Esophagus squamous epithelium (tissue), 5 donors: ENCODE results near the gene HOXB9. TPM values are rescaled to one million over a fixed set of nuclear protein-coding genes. Genes with fewer than 3 reads are reported as not detected.

Experiments used
- DNase-seq: peaks from one replicate; lab custom pipeline; 2025; lab: John Stamatoyannopoulos, UW
- H3K27ac ChIP-seq, 4 donors: fragments of 200-600 bp; sonication (generic); one replicate each; pipeline ENCODE4 v1.5.1; 2016 to 2019; ENCODE audit warnings: mild to moderate bottlenecking in 1 of 4
- H3K27me3 ChIP-seq, 4 donors: fragments of 200-600 bp; sonication (generic); 1 replicate in 3 of 4; 2 replicates in 1 of 4; pipeline versions ENCODE4 v1.5.1 to v1.6.0; 2017 to 2021; ENCODE audit warnings: antibody characterized with exemption in 1 of 4
- H3K36me3 ChIP-seq, 3 donors: fragments of 200-600 bp; sonication (generic); one replicate each; pipeline ENCODE4 v1.5.1; 2016 to 2019
- H3K4me1 ChIP-seq, 3 donors: fragments of 200-600 bp; sonication (generic); one replicate each; pipeline ENCODE4 v1.5.1; 2017 to 2019
- H3K4me3 ChIP-seq, 4 donors: fragments of 200-600 bp; sonication (generic); 1 replicate in 3 of 4; 2 replicates in 1 of 4; pipeline ENCODE4 v1.5.1; 2016 to 2019; ENCODE audit warnings: mild to moderate bottlenecking in 2 of 4, moderate library complexity in 1 of 4
- H3K9me3 ChIP-seq, 3 donors: fragments of 200-600 bp; sonication (generic); one replicate each; pipeline ENCODE4 v1.5.1; 2016 to 2019
- CTCF ChIP-seq, 6 experiments: fragments of 450-650 bp in 4 of 6; fragments of 200-600 bp in 2 of 6; sonication (generic) in 2 of 6; IDR thresholded peaks; one replicate each; pipeline ENCODE4 v1.5.1; 2016 to 2019; ENCODE audit warnings: antibody characterized with exemption in 6 of 6, mild to moderate bottlenecking in 4 of 6, moderate library complexity in 4 of 6
- POLR2A ChIP-seq, 4 donors: fragments of 450-650 bp; IDR thresholded peaks; one replicate each; pipeline ENCODE4 v1.6.1; 2017; ENCODE audit warnings: antibody characterized with exemption in 4 of 4, mild to moderate bottlenecking in 4 of 4, moderate library complexity in 3 of 4
- WGBS, 2 donors: methylation state at CpG; one replicate each; pipeline ENCODE4 v1.1.5; 2018; 5-methylcytosine and 5-hydroxymethylcytosine counted together
- intact Hi-C: fragments of 100-400 bp; cut with DNase I; formaldehyde crosslinking; loops from one replicate; pipeline ENCODE4 v1.15.0; 2022
- total RNA-seq, 4 donors: library from RNA; depleted of rRNA; stranded (reverse); fragments of >200 nt; gene quantifications; one replicate each; pipeline ENCODE4 v1.1.0, GENCODE V29; 2016
- donor health status: DM: yes; HTN: yes; CAD: no.

Gene HOXB9
- total RNA-seq, 4 donors from 2014 or later: not detected

DNA sequence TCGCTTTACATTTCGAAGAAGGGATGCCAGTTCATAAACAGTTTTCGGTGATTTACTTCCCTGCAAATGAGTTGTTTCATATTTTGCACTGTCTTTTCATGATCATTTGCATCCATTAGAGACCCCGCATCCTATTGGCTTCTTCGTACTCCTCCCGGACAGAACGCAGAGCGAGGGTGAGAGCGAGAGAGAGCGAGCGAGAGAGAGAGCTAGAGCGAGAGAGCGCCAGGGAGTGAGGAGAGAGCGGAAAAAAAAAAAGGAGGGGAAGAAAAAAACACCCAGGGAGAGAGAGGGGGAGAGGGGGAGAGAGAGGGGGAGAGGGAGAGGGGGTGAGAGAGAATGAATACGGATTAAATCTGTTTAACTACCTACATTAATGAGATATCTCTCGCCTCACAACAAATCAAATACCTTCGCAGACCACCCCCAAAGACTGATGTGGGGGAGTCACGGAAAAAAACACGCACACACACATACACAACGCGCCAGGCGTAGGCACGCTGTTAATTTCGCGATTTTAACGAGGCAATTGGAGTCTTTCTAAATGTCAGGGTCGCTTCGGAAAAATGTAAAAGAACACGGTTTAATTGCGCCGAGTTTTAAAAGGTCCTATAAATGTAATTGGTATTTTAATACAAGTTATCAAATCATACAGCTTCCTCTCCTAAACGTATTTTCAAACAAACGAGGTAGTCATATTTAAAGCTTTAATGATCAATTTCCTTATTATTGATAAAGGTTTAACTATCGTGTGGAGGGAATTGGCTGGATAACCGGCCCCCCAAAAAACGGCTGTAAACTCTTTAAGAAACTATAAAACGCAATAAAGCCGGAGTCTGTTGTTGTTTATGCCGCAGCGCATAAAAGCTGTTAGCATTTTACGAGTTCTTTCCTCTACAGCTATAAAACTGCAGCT, 10.9 kb downstream of the HOXB9 start, which contains the start of gene HOXB8:
HOXB8 (minus strand) TSS at position 246 of the 916 bp plus-strand sequence. CDS start 588 bp downstream, outside the sequence.
- no peak within 1 kb of the TSS for H3K27ac ChIP-seq

GRCh38 chr17:48613862-48614694, 12.1 kb downstream of the HOXB9 start:
- no peak for TF ChIP-seq POLR2A (IDR thresholded peaks at IDR 0.05)
- TF ChIP-seq CTCF (IDR thresholded peaks at IDR 0.05): no peak
- Histone ChIP-seq H3K27me3 (peaks cover 45 to 100% (median 81%) of the 10 kb centered on the region in 4 donors), H3K27ac (no peak overlapping the region), H3K9me3 (no peaks in the 10 kb centered on the region), H3K36me3 (no peaks in the 10 kb centered on the region), H3K4me1 (peaks cover 13 to 62% (median 40%) of the 10 kb centered on the region in 3 donors), H3K4me3 (peak overlapping the region in 1 of 4 donors; percentile 40)
- 7 to 19% methylated on average over 8 to 37 of the region's 55 CpGs for WGBS, 2 donors
- no peak for DNase-seq
- intact Hi-C loops: no loop called here

More for the DNA sequence above, 10.9 kb downstream of the HOXB9 start, which contains the start of gene HOXB8:
- TF ChIP-seq POLR2A (IDR thresholded peaks at IDR 0.05) (no peak), CTCF (IDR thresholded peaks at IDR 0.05) (no peak)
- peak within 1 kb of the TSS in 1 of 4 donors; percentile 40 for H3K4me3 ChIP-seq
- no peaks in the 10 kb centered on the region for H3K9me3 ChIP-seq
- DNase-seq: no peak
- no peaks in the 10 kb centered on the region for H3K36me3 ChIP-seq
- intact Hi-C loops: no loop called here
- peaks cover 13 to 59% (median 37%) of the 10 kb centered on the region in 3 donors for H3K4me1 ChIP-seq
- WGBS, 2 donors: 17 to 30% methylated on average over 39 to 40 of the region's 41 CpGs
- peaks cover 57 to 100% (median 85%) of the 10 kb centered on the region in 4 donors for H3K27me3 ChIP-seq

GRCh38 chr17:48612854-48613691, 13.1 kb downstream of the HOXB9 start:
- TF ChIP-seq CTCF (IDR thresholded peaks at IDR 0.05) (peak in 1 of 6 experiments; percentile 29), POLR2A (IDR thresholded peaks at IDR 0.05) (no peak)
- Histone ChIP-seq H3K27ac (no peak overlapping the region), H3K36me3 (no peaks in the 10 kb centered on the region), H3K27me3 (peaks cover 49 to 100% (median 84%) of the 10 kb centered on the region in 4 donors), H3K9me3 (no peaks in the 10 kb centered on the region), H3K4me3 (peak overlapping the region; percentile 1 to 67 (median 14)), H3K4me1 (peaks cover 13 to 53% (median 40%) of the 10 kb centered on the region in 3 donors)
- DNase-seq: no peak
- WGBS, 2 donors: 3 to 4% methylated on average over 24 to 31 of the region's 67 CpGs
- intact Hi-C loops: no loop called here

DNA sequence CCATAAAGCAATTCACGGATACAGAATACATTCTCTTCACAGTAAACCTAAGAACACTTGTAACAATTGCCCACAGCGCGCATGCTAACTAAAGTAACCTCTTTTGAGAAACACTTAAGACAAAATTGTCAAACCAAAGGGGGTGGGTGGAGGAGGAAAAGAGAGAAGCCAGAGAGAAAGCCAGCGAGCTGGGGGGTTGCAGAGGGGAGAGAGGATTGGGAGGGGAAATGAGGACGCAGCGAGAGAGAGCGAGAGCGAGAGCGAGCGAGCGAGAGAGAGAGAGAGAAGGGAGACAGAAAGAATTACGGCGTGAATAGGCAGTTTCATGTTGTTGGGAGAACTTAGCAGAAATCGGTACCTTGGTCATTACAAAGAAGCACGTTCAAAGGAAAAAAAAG, 13.7 kb downstream of the HOXB9 start:
- 4% methylated on average over 15 of the region's 15 CpGs for WGBS, 2 donors
- H3K4me3 ChIP-seq: peak overlapping the region; percentile 1 to 67 (median 14)
- no peak for DNase-seq
- peaks cover 51 to 100% (median 83%) of the 10 kb centered on the region in 4 donors for H3K27me3 ChIP-seq
- no peaks in the 10 kb centered on the region for H3K36me3 ChIP-seq
- H3K4me1 ChIP-seq: peaks cover 13 to 48% (median 40%) of the 10 kb centered on the region in 3 donors
- no peak overlapping the region for H3K27ac ChIP-seq
- H3K9me3 ChIP-seq: no peaks in the 10 kb centered on the region
- TF ChIP-seq POLR2A (IDR thresholded peaks at IDR 0.05) (no peak), CTCF (IDR thresholded peaks at IDR 0.05) (no peak)
- intact Hi-C loops: no loop called here
